Suprapubic skin (tissue), 4 donors: ENCODE results near the gene TNNI3K.

Source experiments
- CTCF ChIP-seq, 2 donors: fragments of 200-600 bp in 1 of 2; fragments of 450-650 bp in 1 of 2; sonication (generic) in 1 of 2; IDR thresholded peaks; one replicate each; pipeline ENCODE4 v1.5.1; 2016 to 2019; ENCODE audit warnings: antibody characterized with exemption in 2 of 2, mild to moderate bottlenecking in 1 of 2, moderate library complexity in 1 of 2
- EP300 ChIP-seq: sonication (generic); formaldehyde crosslinking; IDR thresholded peaks from one replicate; pipeline ENCODE4 v1.6.1; 2017; ENCODE audit warnings: antibody characterized with exemption
- POLR2A ChIP-seq, 2 donors: fragments of 450-650 bp; IDR thresholded peaks; one replicate each; pipeline ENCODE4 v1.6.1; 2017; ENCODE audit warnings: antibody characterized with exemption in 2 of 2, mild to moderate bottlenecking in 2 of 2, moderate library complexity in 2 of 2
- POLR2AphosphoS5 ChIP-seq, 3 donors: sonication (generic); formaldehyde crosslinking; IDR thresholded peaks; one replicate each; pipeline ENCODE4 v1.6.1; 2017; ENCODE audit warnings: antibody characterized with exemption in 3 of 3

GRCh38 chr1:74583397-74583796 lies 348.2 kb downstream of the TNNI3K start:
- TF ChIP-seq CTCF (IDR thresholded peaks at IDR 0.05) (no peak), EP300 (no peak), POLR2A (IDR thresholded peaks at IDR 0.05) (no peak), POLR2AphosphoS5 (IDR thresholded peaks at IDR 0.05) (no peak)
